Skeletal muscle satellite cell (primary cell): ENCODE data around the gene NOTCH2. TPM values are rescaled to one million over a fixed set of nuclear protein-coding genes. Genes with fewer than 3 reads are reported as not detected.
"Not testable (repeated sequence)": the region's sequence is repeated elsewhere in the genome, so short reads cannot be mapped to it uniquely, and the experiment has no call there.

Experiments used
- H3K27me3 ChIP-seq: 2 replicates; pipeline ENCODE4 v1.7.0; 2013; ENCODE audit warnings: low read length; ENCODE audit not compliant: control insufficient read depth, insufficient read depth
- H3K36me3 ChIP-seq: 2 replicates; pipeline ENCODE4 v1.7.0; 2013; ENCODE audit warnings: mild to moderate bottlenecking, control low read depth, low read length; ENCODE audit not compliant: insufficient read depth
- H3K4me1 ChIP-seq: 2 replicates; pipeline ENCODE4 v1.7.0; 2013; ENCODE audit warnings: low read length; ENCODE audit not compliant: control insufficient read depth, insufficient read depth
- H3K4me2 ChIP-seq: 2 replicates; pipeline ENCODE4 v1.7.0; 2013; ENCODE audit warnings: mild to moderate bottlenecking, low read length
- H3K4me3 ChIP-seq: 2 replicates; pipeline ENCODE4 v1.7.0; 2013; ENCODE audit warnings: low read length
- H3K9ac ChIP-seq: 2 replicates; pipeline ENCODE4 v1.7.0; 2013; ENCODE audit warnings: mild to moderate bottlenecking, low read depth, low read length, moderate library complexity
- H3K9me3 ChIP-seq: replicated peaks from 2 replicates; pipeline ENCODE4 v1.7.0; 2013; ENCODE audit warnings: mild to moderate bottlenecking, control low read depth, low read length
- total RNA-seq: library from RNA; depleted of rRNA; stranded (reverse); fragments of >200 nt; gene quantifications from 2 replicates; pipeline ENCODE4 v1.2.3, GENCODE V29; 2012; rRNA removed

Gene NOTCH2
- 172 and 201 TPM in 2 replicates for total RNA-seq

GRCh38 chr1:120069067-120069919 is at the start of gene NOTCH2:
Gene NOTCH2 (minus strand): TSS chr1:120069662. CDS start chr1:120069406, 256 bp downstream.
- peak within 1 kb of the TSS; percentile 69 for H3K4me3 ChIP-seq
- H3K9me3 ChIP-seq, H3K27me3 ChIP-seq, H3K4me1 ChIP-seq, H3K36me3 ChIP-seq: not testable (repeated sequence)
- H3K4me2 ChIP-seq: peak within 1 kb of the TSS; percentile 29
- H3K9ac ChIP-seq: peak within 1 kb of the TSS; percentile 82

DNA sequence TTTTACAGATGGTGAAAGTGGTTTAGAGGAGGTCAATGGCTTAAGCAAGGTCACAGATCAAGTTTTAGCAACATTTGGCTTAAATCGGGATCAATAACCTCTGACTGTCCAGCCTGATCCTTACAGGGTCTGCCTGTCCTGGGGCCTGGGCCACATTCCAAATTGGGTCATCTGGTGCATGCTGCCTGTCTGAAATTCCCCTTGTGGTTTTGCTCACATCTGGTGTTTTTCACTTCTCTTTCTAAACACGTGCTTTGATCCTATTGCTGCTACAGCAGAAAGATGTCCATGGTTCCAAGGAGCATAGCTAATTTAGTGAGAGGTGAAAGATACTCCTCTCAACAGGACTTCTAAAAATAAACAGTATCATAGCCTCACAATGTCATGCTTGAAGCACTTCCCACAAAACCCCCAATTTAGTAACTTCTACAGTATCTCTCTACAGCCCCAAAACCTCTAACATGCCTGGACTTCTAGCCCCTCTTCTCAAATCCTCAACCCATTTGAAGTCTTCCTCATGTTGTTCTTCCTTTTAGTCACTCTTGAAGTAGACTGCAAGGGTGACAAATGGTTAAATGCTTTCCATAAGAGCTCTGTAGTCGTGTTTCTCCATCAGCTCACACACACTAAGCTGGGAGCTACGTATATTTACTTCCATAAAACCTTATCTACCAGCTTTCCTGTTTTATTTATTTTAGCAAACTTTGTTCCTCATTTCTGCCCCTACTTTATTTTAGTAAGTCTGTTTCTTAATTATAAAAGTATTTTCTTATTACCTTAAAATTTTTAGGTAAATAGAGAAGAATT is 48.1 kb upstream of the NOTCH2 start:
- H3K4me1 ChIP-seq, H3K4me2 ChIP-seq, H3K9ac ChIP-seq, H3K36me3 ChIP-seq, H3K27me3 ChIP-seq, H3K9me3 ChIP-seq, H3K4me3 ChIP-seq: not testable (repeated sequence)

DNA sequence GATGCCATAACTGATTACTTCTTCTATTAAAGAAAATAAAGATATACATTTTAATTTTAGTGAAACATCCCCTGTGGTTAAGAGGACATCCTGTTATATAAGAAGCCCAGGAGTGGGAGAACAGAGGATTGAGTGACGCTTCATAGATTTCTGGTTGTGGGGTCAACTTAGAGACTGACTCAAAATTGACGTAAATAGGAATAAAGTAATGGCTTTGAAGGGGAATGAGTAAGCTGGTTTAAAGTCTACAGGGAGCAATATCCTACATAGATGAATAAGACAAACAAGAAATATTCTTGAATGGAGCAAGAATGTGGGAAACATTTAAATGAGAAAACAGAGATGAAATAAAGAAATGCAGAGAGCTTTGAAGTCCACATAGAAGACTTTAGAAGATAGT is 46.6 kb upstream of the NOTCH2 start:
- not testable (repeated sequence) for H3K4me3 ChIP-seq, H3K9me3 ChIP-seq, H3K27me3 ChIP-seq, H3K4me1 ChIP-seq, H3K9ac ChIP-seq, H3K36me3 ChIP-seq, H3K4me2 ChIP-seq

- not testable (repeated sequence) for H3K27me3 ChIP-seq, H3K9ac ChIP-seq, H3K36me3 ChIP-seq, H3K4me3 ChIP-seq, H3K4me2 ChIP-seq, H3K4me1 ChIP-seq, H3K9me3 ChIP-seq
Measured at GRCh38 chr1:120113134-120113533, 43.7 kb upstream of the NOTCH2 start.

DNA sequence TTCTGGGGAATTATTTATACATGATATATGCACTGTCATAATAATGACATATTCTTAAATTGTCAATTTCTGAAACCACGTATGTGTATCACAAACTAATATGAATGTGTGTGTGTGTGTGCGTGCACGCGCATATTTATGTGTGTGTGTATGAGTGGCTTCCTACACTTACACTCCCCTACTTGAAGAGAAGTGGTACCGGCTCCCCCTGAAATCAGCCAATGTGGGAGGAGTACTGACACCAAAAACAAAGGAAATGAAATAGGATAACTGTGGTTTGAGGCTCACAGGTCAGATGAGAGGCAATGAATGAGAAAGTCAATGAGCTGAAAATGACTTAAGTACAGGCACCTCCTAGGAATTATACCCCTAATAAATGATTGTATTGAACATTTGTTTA is 42.8 kb upstream of the NOTCH2 start:
- not testable (repeated sequence) for H3K4me3 ChIP-seq, H3K4me1 ChIP-seq, H3K9ac ChIP-seq, H3K27me3 ChIP-seq, H3K9me3 ChIP-seq, H3K4me2 ChIP-seq, H3K36me3 ChIP-seq

DNA sequence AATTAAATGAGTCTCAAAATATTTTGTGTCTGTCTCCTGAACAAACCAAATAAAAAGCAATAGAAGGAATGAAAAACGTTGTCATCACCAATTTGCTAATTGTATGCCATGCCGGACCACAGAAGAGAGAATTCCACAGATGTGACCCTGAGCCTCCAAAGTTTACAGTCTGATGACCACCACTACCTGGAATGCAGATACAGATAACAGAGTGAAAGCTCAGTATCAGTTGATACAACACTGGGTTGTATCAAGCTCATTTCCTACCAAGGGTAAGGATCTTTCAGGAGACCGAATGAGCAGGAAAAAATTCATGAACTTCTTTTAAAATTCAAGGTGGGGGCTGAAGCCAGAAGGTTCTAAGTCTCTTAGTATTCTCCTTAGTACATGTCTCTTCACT is 42.3 kb upstream of the NOTCH2 start:
- H3K4me2 ChIP-seq, H3K4me3 ChIP-seq, H3K9ac ChIP-seq, H3K4me1 ChIP-seq, H3K36me3 ChIP-seq, H3K27me3 ChIP-seq, H3K9me3 ChIP-seq: not testable (repeated sequence)

DNA sequence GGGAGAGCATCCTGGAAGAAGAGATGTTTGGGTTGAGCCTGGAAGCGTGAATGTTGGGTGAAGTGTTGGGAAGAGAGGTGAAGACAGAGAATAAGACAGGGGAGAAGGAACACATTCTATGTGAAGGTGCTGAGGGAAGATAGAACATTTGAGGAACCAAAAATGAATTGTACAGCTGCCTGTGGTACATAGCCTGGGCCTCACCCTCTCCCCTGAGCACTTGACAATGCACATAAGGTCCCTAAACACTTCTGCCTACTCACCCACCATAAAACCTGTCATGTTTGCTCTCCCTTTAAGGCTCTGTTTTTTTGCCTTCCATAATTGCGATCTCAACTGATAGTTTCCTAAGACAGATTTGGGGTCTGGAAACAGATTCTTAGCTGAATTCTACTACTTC is 41.5 kb upstream of the NOTCH2 start:
- H3K9me3 ChIP-seq, H3K9ac ChIP-seq, H3K27me3 ChIP-seq, H3K36me3 ChIP-seq, H3K4me2 ChIP-seq, H3K4me1 ChIP-seq, H3K4me3 ChIP-seq: not testable (repeated sequence)

- not testable (repeated sequence) for H3K4me3 ChIP-seq, H3K4me2 ChIP-seq, H3K9ac ChIP-seq, H3K36me3 ChIP-seq, H3K9me3 ChIP-seq, H3K4me1 ChIP-seq, H3K27me3 ChIP-seq
Measured at GRCh38 chr1:120109656-120110055, 40.2 kb upstream of the NOTCH2 start.

DNA sequence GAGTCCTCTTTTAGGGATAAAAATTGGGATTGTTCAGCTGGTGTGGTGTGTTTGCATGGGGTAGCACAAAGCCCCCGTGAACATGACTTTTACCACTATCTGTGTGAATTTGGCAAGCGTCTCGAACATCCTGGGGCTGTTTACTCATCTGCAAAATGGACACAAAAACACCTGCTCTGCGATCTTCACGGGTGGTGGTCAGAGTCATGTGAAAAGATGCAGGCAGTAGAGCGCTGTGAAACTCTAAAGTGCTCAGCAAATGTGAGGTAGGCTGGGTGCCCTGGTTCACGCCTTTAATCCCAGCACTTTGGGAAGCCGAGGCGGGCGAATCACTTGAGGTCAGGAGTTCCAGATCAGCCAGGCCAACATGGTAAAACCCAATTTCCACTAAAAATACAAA is 39.7 kb upstream of the NOTCH2 start:
- not testable (repeated sequence) for H3K9ac ChIP-seq, H3K4me2 ChIP-seq

DNA sequence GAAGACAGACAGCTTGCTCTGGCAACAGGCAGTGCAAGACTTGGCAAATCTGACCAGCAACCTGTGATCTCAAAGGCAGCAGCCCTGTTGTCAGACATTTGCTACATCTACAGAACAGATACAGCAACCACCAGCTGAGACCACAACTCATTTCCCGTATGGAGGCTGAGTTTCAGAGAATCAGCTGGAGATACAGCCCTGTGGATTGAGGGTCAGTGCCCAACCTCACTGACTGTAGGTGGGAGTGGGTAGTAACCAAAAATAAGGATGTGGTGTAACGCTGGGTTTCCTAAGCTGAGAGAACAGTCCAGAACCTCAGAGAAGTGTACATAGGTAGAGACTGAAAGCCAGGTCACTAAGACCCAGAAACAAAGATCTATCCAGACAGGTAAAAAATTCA is 35.8 kb upstream of the NOTCH2 start:
- H3K9me3 ChIP-seq, H3K4me2 ChIP-seq, H3K4me1 ChIP-seq, H3K4me3 ChIP-seq, H3K27me3 ChIP-seq, H3K36me3 ChIP-seq, H3K9ac ChIP-seq: not testable (repeated sequence)

More for the DNA sequence above, 39.7 kb upstream of the NOTCH2 start:
- not testable (repeated sequence) for H3K27me3 ChIP-seq, H3K4me3 ChIP-seq, H3K36me3 ChIP-seq, H3K4me1 ChIP-seq, H3K9me3 ChIP-seq

GRCh38 chr1:120103768-120104167 is 34.3 kb upstream of the NOTCH2 start:
- H3K4me2 ChIP-seq, H3K27me3 ChIP-seq, H3K9me3 ChIP-seq, H3K4me1 ChIP-seq, H3K36me3 ChIP-seq, H3K9ac ChIP-seq, H3K4me3 ChIP-seq: not testable (repeated sequence)

- H3K4me2 ChIP-seq, H3K27me3 ChIP-seq, H3K36me3 ChIP-seq, H3K4me1 ChIP-seq, H3K9me3 ChIP-seq, H3K9ac ChIP-seq, H3K4me3 ChIP-seq: not testable (repeated sequence)
Measured at GRCh38 chr1:120101593-120101992, 32.1 kb upstream of the NOTCH2 start.
